ENCODE results near the gene HESX1.

The HESX1 gene

GRCh38 chr3:57226176-57226575, 26.4 kb upstream of the HESX1 start:
- Histone ChIP-seq H3K9me2 (replicated peaks; ENCODE audit: control insufficient read depth, low read length) (no peaks in the 10 kb centered on the region), H3K27ac (ENCODE audit: low read depth, low read length) (no peak overlapping the region), H3K4me1 (ENCODE audit: control insufficient read depth, low read length) (peaks cover 33% of the 10 kb centered on the region), H3K4me2 (ENCODE audit: low read length) (peak overlapping the region; percentile 100; the same call in 1 of the 2 replicates), H3K27me3 (ENCODE audit: control insufficient read depth, low read length) (no peaks in the 10 kb centered on the region), H3K79me2 (ENCODE audit: control insufficient read depth, low read length) (peaks cover 40% of the 10 kb centered on the region), H4K20me1 (ENCODE audit: control insufficient read depth, insufficient read depth, low read depth, low read length) (no peaks in the 10 kb centered on the region), H3K9me3 (ENCODE audit: control insufficient read depth, insufficient read depth, low read length) (no peaks in the 10 kb centered on the region), H3F3A (ENCODE audit: control insufficient read depth, insufficient read depth) (0 out of 2 replicates have a peak, but pooled peaks cover 3% of the 10 kb centered on the region), H3K4me3 (ENCODE audit: low read length) (no peak overlapping the region), H3K36me3 (ENCODE audit: control insufficient read depth, low read length) (peaks cover 6% of the 10 kb centered on the region; the same call in 1 of the 2 replicates)
- TF ChIP-seq EZH2phosphoT487 (IDR thresholded peaks at IDR 0.05; ENCODE audit: borderline replicate concordance, low read length) = no peak
- TF ChIP-seq, protein P1, sequence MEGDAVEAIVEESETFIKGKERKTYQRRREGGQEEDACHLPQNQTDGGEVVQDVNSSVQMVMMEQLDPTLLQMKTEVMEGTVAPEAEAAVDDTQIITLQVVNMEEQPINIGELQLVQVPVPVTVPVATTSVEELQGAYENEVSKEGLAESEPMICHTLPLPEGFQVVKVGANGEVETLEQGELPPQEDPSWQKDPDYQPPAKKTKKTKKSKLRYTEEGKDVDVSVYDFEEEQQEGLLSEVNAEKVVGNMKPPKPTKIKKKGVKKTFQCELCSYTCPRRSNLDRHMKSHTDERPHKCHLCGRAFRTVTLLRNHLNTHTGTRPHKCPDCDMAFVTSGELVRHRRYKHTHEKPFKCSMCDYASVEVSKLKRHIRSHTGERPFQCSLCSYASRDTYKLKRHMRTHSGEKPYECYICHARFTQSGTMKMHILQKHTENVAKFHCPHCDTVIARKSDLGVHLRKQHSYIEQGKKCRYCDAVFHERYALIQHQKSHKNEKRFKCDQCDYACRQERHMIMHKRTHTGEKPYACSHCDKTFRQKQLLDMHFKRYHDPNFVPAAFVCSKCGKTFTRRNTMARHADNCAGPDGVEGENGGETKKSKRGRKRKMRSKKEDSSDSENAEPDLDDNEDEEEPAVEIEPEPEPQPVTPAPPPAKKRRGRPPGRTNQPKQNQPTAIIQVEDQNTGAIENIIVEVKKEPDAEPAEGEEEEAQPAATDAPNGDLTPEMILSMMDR (IDR thresholded peaks at IDR 0.05; ENCODE audit: low read depth, low read length, poor library complexity, severe bottlenecking) = no peak

DNA sequence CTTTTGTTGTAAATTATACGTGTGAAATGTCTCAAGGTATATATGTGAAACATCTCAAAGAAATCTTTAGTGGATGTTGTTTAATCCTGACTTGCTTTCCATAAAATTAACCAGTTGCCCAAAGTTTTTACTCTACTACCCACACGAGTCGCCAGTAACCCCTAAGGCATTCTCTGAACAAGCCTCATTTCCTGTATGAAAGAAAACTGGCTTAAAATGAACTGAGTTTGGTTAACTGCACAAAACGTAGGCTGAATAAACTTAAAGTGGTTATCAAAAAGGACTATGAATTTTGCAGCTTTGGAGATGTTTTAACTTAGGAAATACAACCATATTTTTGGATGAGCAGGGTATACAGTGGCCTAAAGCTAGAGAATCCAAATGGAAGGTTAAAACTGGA, 25.1 kb upstream of the HESX1 start:
- Histone ChIP-seq H3K36me3 (ENCODE audit: control insufficient read depth, low read length) (no peaks in the 10 kb centered on the region), H3K4me2 (ENCODE audit: low read length) (no peak overlapping the region), H3K27ac (ENCODE audit: low read depth, low read length) (no peak overlapping the region), H3K4me1 (ENCODE audit: control insufficient read depth, low read length) (peaks cover 29% of the 10 kb centered on the region), H3F3A (ENCODE audit: control insufficient read depth, insufficient read depth) (0 out of 2 replicates have a peak, but pooled peaks cover 3% of the 10 kb centered on the region), H3K9me2 (replicated peaks; ENCODE audit: control insufficient read depth, low read length) (no peaks in the 10 kb centered on the region), H4K20me1 (ENCODE audit: control insufficient read depth, insufficient read depth, low read depth, low read length) (no peaks in the 10 kb centered on the region), H3K9me3 (ENCODE audit: control insufficient read depth, insufficient read depth, low read length) (no peaks in the 10 kb centered on the region), H3K27me3 (ENCODE audit: control insufficient read depth, low read length) (no peaks in the 10 kb centered on the region), H3K4me3 (ENCODE audit: low read length) (no peak overlapping the region), H3K79me2 (ENCODE audit: control insufficient read depth, low read length) (peaks cover 27% of the 10 kb centered on the region)
- TF ChIP-seq, protein P1 (IDR thresholded peaks at IDR 0.05; ENCODE audit: low read depth, low read length, poor library complexity, severe bottlenecking) = no peak
- TF ChIP-seq EZH2phosphoT487 (IDR thresholded peaks at IDR 0.05; ENCODE audit: borderline replicate concordance, low read length) = no peak

- H3K36me3 ChIP-seq (ENCODE audit: control insufficient read depth, low read length) = no peaks in the 10 kb centered on the region
- TF ChIP-seq, protein P1 (IDR thresholded peaks at IDR 0.05; ENCODE audit: low read depth, low read length, poor library complexity, severe bottlenecking) = no peak
- TF ChIP-seq EZH2phosphoT487 (IDR thresholded peaks at IDR 0.05; ENCODE audit: borderline replicate concordance, low read length) = no peak
- H3F3A ChIP-seq (ENCODE audit: control insufficient read depth, insufficient read depth) = 0 out of 2 replicates have a peak, but pooled peaks cover 3% of the 10 kb centered on the region
- H4K20me1 ChIP-seq (ENCODE audit: control insufficient read depth, insufficient read depth, low read depth, low read length) = no peaks in the 10 kb centered on the region
- H3K4me2 ChIP-seq (ENCODE audit: low read length) = no peak overlapping the region
- H3K4me3 ChIP-seq (ENCODE audit: low read length) = no peak overlapping the region
- H3K9me3 ChIP-seq (ENCODE audit: control insufficient read depth, insufficient read depth, low read length) = no peaks in the 10 kb centered on the region
- H3K9me2 ChIP-seq (replicated peaks; ENCODE audit: control insufficient read depth, low read length) = no peaks in the 10 kb centered on the region
- peaks cover 11% of the 10 kb centered on the region for H3K4me1 ChIP-seq (ENCODE audit: control insufficient read depth, low read length)
- H3K27me3 ChIP-seq (ENCODE audit: control insufficient read depth, low read length) = no peaks in the 10 kb centered on the region
- H3K79me2 ChIP-seq (ENCODE audit: control insufficient read depth, low read length) = no peaks in the 10 kb centered on the region
- H3K27ac ChIP-seq (ENCODE audit: low read depth, low read length) = no peak overlapping the region
Measured at GRCh38 chr3:57221883-57222282, 22.1 kb upstream of the HESX1 start.
